Tibial nerve (tissue), 4 donors: ENCODE results near the gene WIPF3. TPM values are rescaled to one million over a fixed set of nuclear protein-coding genes. Genes with fewer than 3 reads are reported as not detected.

Experiments
- DNase-seq, 2 donors: peaks; one replicate each; pipeline ENCODE4 v3.0.0-alpha.2; 2019; ENCODE audit warnings: low spot score in 2 of 2
- H3K27ac ChIP-seq, 4 donors: fragments of 200-600 bp; sonication (generic) in 3 of 4; one replicate each; pipeline ENCODE4 v1.5.1; 2017 to 2019; ENCODE audit warnings: mild to moderate bottlenecking in 1 of 4
- H3K27me3 ChIP-seq, 2 donors: fragments of 200-600 bp; sonication (generic) in 1 of 2; one replicate each; pipeline versions ENCODE4 v1.5.1 to v1.6.0; 2017 to 2019
- H3K36me3 ChIP-seq, 3 donors: fragments of 200-600 bp; sonication (generic); one replicate each; pipeline ENCODE4 v1.5.1; 2018 to 2019
- H3K4me1 ChIP-seq, 4 donors: fragments of 200-600 bp; sonication (generic) in 3 of 4; one replicate each; pipeline ENCODE4 v1.5.1; 2017 to 2019
- H3K4me3 ChIP-seq, 4 donors: fragments of 200-600 bp; sonication (generic) in 3 of 4; one replicate each; pipeline ENCODE4 v1.5.1; 2017 to 2019; ENCODE audit warnings: mild to moderate bottlenecking in 1 of 4, moderate library complexity in 1 of 4
- H3K9me3 ChIP-seq, 4 donors: fragments of 200-600 bp; sonication (generic) in 3 of 4; one replicate each; pipeline ENCODE4 v1.5.1; 2017 to 2019
- EP300 ChIP-seq, 2 donors: sonication (generic); formaldehyde crosslinking; IDR thresholded peaks; one replicate each; pipeline ENCODE4 v1.6.1; 2017; ENCODE audit warnings: antibody characterized with exemption in 2 of 2, mild to moderate bottlenecking in 1 of 2
- POLR2A ChIP-seq, 2 donors: fragments of 450-650 bp; IDR thresholded peaks; one replicate each; pipeline ENCODE4 v1.6.1; 2017; ENCODE audit warnings: antibody characterized with exemption in 2 of 2, mild to moderate bottlenecking in 2 of 2, moderate library complexity in 2 of 2
- WGBS, 2 donors: methylation state at CpG; one replicate each; pipeline ENCODE4 v1.1.5; 2018; 5-methylcytosine and 5-hydroxymethylcytosine counted together
- total RNA-seq, 4 donors: library from RNA; depleted of rRNA; stranded (reverse); fragments of >200 nt; gene quantifications; one replicate each; pipeline ENCODE4 v1.1.0, GENCODE V29; 2016
- TF ChIP-seq, protein P1 (sequence below), 5 experiments: fragments of 200-600 bp in 3 of 5; fragments of 450-650 bp in 2 of 5; sonication (generic) in 3 of 5; IDR thresholded peaks; one replicate each; pipeline ENCODE4 v1.5.1; 2016 to 2019; ENCODE audit warnings: antibody characterized with exemption in 5 of 5, mild to moderate bottlenecking in 3 of 5, moderate library complexity in 2 of 5

The WIPF3 gene
- total RNA-seq, 4 donors from 2014 or later, result 2.4 to 4.2 (median 3.7) TPM

- no peaks in the 10 kb centered on the region for H3K9me3 ChIP-seq
- no peaks in the 10 kb centered on the region for H3K4me1 ChIP-seq
- H3K4me3 ChIP-seq, result no peak overlapping the region
- no peaks in the 10 kb centered on the region for H3K27me3 ChIP-seq
- 90 to 96% methylated on average over 4 of the region's 4 CpGs for WGBS, 2 donors
- no peaks in the 10 kb centered on the region for H3K36me3 ChIP-seq
- H3K27ac ChIP-seq, result no peak overlapping the region
- no peak for DNase-seq
- TF ChIP-seq EP300 (IDR thresholded peaks at IDR 0.05), result no peak
- TF ChIP-seq, protein P1, sequence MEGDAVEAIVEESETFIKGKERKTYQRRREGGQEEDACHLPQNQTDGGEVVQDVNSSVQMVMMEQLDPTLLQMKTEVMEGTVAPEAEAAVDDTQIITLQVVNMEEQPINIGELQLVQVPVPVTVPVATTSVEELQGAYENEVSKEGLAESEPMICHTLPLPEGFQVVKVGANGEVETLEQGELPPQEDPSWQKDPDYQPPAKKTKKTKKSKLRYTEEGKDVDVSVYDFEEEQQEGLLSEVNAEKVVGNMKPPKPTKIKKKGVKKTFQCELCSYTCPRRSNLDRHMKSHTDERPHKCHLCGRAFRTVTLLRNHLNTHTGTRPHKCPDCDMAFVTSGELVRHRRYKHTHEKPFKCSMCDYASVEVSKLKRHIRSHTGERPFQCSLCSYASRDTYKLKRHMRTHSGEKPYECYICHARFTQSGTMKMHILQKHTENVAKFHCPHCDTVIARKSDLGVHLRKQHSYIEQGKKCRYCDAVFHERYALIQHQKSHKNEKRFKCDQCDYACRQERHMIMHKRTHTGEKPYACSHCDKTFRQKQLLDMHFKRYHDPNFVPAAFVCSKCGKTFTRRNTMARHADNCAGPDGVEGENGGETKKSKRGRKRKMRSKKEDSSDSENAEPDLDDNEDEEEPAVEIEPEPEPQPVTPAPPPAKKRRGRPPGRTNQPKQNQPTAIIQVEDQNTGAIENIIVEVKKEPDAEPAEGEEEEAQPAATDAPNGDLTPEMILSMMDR (IDR thresholded peaks at IDR 0.05), result no peak
- no peak for TF ChIP-seq POLR2A (IDR thresholded peaks at IDR 0.05)
Measured at GRCh38 chr7:29873644-29874294, 67.5 kb downstream of the WIPF3 start.

- no peaks in the 10 kb centered on the region for H3K36me3 ChIP-seq
- no peaks in the 10 kb centered on the region for H3K9me3 ChIP-seq
- no peak for TF ChIP-seq POLR2A (IDR thresholded peaks at IDR 0.05)
- TF ChIP-seq EP300 (IDR thresholded peaks at IDR 0.05), result no peak
- TF ChIP-seq, protein P1 (IDR thresholded peaks at IDR 0.05), result no peak
- H3K4me1 ChIP-seq, result no peaks in the 10 kb centered on the region
- no peak overlapping the region for H3K27ac ChIP-seq
- no peaks in the 10 kb centered on the region for H3K27me3 ChIP-seq
- no peak for DNase-seq
- H3K4me3 ChIP-seq, result no peak overlapping the region
- 88 to 96% methylated on average over 12 to 13 of the region's 13 CpGs for WGBS, 2 donors
Measured at GRCh38 chr7:29875741-29876140, 69.4 kb downstream of the WIPF3 start.

- no peak overlapping the region for H3K27ac ChIP-seq
- no peaks in the 10 kb centered on the region for H3K4me1 ChIP-seq
- H3K9me3 ChIP-seq, result no peaks in the 10 kb centered on the region
- TF ChIP-seq POLR2A (IDR thresholded peaks at IDR 0.05) (no peak), EP300 (IDR thresholded peaks at IDR 0.05) (no peak)
- TF ChIP-seq, protein P1 (IDR thresholded peaks at IDR 0.05), result no peak
- H3K27me3 ChIP-seq, result no peaks in the 10 kb centered on the region
- H3K36me3 ChIP-seq, result no peaks in the 10 kb centered on the region
- no peak for DNase-seq
- no peak overlapping the region for H3K4me3 ChIP-seq
- 23 to 24% methylated on average over 3 of the region's 3 CpGs for WGBS, 2 donors
Measured at GRCh38 chr7:29877196-29877595, 70.9 kb downstream of the WIPF3 start.

DNA sequence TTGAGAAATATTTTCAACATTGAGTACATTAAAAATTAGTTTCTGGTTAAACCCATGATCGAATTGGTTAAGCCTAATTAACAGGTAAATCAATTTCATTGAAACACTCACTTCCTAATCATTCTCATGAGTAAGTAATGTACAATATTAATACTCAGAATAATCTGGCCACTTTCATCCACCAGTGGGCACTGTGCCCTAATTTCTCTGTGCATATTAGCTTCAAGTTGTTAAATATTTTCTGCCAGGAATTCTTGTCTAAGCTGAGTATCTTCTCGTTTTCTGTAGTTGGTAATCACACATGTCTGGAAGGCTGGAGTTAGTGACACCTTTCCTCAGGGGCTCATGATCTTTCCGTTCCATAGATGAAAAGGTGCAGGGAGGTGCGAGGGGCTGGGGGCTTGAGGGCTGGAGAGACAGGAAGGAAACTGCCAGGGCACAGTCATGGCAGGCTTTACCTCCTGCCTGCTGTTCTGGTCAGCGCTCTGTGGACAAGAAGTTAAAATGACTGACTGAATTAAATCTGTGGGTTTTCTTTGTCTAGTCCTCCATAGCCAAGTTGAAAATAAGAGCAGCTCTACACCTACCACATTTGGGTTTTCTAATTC, 71.9 kb downstream of the WIPF3 start:
- TF ChIP-seq POLR2A (IDR thresholded peaks at IDR 0.05), result no peak
- TF ChIP-seq EP300 (IDR thresholded peaks at IDR 0.05), result no peak
- TF ChIP-seq, protein P1 (IDR thresholded peaks at IDR 0.05), result peak; percentile 56 to 73 (median 61)
- Histone ChIP-seq H3K27ac (no peak overlapping the region), H3K4me3 (no peak overlapping the region), H3K4me1 (no peaks in the 10 kb centered on the region), H3K9me3 (no peaks in the 10 kb centered on the region), H3K36me3 (no peaks in the 10 kb centered on the region), H3K27me3 (no peaks in the 10 kb centered on the region)
- WGBS, 2 donors, result 40 to 52% methylated on average over 5 of the region's 5 CpGs
- peak; percentile 26 to 81 for DNase-seq

- DNase-seq, result no peak
- Histone ChIP-seq H3K9me3 (no peaks in the 10 kb centered on the region), H3K4me1 (peaks cover 0 to 12% (median 0%) of the 10 kb centered on the region in 4 donors), H3K27ac (no peak overlapping the region), H3K4me3 (no peak overlapping the region), H3K36me3 (no peaks in the 10 kb centered on the region), H3K27me3 (peaks cover 0 to 6% of the 10 kb centered on the region in 2 donors)
- WGBS, 2 donors, result 66 to 69% methylated on average over 2 of the region's 2 CpGs
- no peak for TF ChIP-seq POLR2A (IDR thresholded peaks at IDR 0.05)
- TF ChIP-seq, protein P1 (IDR thresholded peaks at IDR 0.05), result no peak
- no peak for TF ChIP-seq EP300 (IDR thresholded peaks at IDR 0.05)
Measured at GRCh38 chr7:29879609-29880008, 73.3 kb downstream of the WIPF3 start.
